T1000 (cell line): ENCODE measurements around the gene ORM2.
"Not testable (repeated sequence)": the region's sequence is repeated elsewhere in the genome, so short reads cannot be mapped to it uniquely, and the experiment has no call there.

Source experiments
- DNase-seq: peaks from one replicate; lab custom pipeline; 2025; ENCODE audit warnings: mixed read lengths; lab: John Stamatoyannopoulos, UW

The ORM2 gene

DNA sequence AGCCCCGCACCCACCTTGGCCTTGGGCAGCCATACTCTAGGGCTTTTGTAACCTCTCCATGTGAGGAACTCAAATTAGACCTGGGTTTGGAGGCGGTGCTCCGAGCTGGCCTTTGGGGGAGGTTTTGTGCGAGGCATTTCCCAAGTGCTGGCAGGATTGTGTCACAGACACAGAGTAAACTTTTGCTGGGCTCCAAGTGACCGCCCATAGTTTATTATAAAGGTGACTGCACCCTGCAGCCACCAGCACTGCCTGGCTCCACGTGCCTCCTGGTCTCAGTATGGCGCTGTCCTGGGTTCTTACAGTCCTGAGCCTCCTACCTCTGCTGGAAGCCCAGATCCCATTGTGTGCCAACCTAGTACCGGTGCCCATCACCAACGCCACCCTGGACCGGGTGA, at the start of gene ORM2:
Gene ORM2 (plus strand): TSS at position 245 of the 398 bp plus-strand sequence. CDS start 36 bp downstream, at position 281.
- DNase-seq, result not testable (repeated sequence)

DNA sequence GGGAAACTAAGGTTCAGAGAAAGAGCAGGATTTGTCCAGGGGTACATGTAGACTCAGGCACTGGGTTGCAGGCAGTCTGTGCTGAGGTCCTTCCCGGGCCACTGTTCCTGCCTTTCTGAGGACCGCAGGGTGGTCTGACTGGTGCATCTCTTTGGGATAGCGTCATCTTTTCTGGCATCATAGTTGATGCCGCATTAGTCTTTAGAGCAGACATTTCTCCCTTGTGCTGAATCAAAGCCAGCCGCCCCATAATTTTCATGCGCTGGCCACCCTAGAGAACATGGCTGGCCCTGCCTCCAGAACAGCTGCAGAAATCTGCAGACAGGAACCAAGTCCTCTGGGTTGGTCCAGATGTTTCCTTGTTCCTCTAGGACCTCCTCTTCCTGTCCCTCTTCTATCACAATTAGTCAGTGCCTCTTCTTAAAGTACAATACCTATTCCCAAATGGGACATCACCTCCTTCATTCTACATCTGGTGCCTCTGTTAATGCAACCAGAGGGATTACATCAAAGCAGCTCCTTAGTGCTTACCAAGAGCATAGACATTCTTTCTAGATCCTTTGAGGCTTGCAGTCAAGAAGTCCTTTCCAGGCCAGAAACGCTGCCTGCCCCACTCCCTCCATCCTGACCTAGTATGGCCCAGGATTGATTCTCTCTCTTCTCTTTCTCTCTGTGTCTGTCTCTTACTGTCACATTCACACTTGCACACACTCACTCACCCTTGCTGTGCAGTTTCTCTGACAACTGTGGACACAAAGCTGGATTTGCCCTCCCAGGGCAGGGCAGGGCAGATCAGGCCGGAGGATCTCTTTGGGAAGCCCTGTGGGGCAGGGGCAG, 48.8 kb upstream of the ORM2 start:
- DNase-seq, result no peak

DNA sequence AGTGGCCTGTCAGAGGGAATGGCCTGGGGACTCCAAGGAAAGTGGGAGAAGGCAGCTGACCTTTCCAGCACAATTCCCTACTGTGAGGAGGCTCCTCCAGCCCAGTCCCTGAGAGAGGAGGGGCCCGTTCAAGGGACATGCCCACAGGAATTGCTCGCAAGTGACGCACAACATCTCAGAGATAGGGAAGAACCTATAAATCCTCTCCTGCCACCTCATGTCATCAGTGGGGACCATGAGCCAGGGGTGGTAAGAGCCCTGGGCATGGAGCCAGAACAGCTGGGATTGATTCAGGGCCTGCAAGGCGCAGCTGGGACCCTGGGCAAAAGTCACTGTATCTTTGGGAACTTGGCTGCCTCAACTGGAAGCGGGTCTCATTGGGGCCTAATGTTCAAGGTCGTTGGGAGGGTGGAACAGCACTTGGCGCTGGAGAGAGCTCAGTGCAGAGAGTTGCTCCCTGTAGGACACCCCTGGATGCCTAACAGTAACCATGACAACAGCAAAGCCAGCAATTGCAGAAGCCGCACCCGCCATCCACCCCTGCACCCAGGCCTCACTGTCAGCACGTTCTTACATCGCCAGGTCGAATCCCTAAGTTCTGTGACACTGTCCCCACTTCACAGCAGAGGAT, 48.1 kb upstream of the ORM2 start:
- peak; percentile 36 for DNase-seq

DNA sequence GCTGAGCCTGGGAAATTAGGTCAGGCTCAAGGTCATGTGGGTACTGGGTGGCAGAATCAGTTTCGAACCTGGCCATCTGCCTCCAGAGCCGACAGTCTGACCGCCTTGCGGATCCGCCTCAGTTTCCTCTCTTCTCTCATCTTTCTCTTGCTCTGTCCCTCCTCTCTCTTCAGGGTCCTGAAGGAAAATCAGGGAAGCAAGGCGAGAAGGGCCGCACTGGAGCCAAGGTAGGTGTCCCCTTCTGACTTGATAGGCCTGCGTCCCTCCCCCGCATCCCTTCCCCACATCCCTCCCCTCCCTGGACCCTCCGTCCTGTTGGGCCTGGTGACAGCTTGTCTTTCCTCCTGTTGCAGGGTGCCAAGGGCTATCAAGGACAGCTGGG, 47.6 kb upstream of the ORM2 start:
- no peak for DNase-seq

DNA sequence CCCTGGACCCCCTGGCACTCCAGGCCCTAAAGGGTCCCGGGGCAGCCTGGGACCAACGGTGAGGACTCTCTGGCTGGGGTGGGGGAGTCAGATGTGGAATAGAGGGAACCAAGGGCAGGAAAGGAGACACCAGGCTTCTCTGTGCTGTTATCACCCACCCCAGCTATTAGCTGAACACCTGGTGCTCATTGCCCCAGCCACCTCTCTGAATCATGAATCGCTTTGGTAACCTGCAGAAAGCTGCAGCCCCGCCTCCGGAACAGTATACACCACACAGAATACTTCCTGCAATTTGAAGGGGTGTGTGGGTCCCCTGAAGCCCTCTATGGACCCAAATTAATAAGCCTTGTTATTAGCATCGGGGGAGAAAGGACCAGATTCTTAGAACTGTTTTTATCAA, 47.2 kb upstream of the ORM2 start:
- no peak for DNase-seq

DNA sequence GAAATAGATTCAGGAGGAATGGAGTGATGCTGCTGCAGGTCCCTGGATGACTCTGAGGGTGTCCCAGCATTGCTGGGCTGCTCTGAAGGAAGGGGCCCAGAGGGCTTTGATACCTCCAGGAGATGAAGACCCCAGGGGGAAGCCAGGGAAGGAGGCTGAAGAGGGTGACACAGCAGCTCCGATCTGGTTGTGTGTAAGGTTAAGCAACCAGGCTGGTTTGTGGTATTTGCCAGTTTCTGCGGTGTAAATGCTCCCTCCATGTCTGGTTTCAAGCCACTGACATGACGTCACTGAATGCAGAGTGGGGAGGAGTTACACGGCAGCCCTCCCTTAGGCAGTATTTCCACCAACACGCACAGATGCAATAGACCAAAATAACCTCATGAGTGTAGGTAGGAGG, 46.7 kb upstream of the ORM2 start:
- peak; percentile 19 for DNase-seq

DNA sequence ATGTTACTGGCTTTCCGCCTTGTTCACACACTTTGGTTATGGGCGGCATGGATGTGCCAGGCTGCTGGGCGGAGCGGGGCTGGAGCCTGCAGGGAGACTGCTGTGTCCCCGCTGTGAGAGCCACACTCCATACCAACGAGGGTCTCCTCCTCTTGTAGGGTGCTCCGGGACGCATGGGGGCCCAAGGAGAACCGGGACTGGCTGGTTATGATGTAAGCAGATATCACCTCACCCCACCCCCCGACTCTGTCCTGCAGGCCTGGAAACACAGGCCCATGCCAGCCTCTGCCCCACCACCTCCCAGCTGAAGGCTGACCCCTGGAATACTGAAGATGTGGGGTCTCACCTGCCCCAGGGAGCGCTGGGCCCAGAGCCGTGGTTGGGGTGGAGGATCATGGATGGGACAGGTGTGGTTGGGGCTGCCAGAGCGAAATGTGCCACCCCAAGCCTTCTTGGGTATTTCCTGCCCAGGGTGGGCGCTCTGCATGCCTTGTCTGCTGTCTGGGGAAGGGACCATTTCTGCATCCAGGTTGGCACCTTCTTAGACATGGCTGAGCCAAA, 46.0 kb upstream of the ORM2 start:
- DNase-seq, result no peak

DNA sequence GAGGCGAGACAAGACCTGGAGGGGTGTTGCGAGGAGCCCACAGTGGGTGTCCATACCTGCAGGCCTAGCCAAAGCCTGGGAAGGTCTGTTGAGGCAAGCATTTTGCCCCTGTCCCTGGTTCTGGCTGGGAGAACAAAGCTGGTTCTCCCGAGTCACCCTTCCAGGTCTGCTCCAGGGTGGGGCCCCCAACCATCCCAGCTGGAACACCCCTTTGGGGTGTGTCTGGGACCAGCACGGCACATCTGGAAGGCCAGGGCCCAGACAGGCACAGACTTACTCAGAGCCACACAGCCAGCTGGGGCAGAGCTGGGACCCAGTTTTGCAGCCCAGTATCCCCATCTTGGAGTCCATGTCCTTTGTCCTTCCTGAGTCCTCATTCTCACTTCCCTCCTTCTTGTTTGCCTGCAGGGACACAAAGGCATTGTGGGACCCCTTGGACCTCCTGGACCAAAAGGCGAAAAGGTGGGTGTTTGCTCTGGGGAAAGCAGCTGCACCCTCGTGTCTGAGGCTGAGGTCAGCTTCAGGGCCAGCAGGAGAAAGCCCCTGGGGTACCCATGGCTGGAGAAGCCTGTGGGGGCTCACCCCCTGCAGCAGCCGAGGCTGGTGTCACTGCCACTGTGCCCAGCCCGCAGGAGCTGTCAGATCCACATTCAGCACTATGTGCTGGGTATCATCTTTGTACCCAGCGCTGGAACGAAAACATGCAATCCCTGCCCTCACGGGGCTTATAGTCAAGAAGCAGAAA, 45.2 kb upstream of the ORM2 start:
- no peak for DNase-seq

DNA sequence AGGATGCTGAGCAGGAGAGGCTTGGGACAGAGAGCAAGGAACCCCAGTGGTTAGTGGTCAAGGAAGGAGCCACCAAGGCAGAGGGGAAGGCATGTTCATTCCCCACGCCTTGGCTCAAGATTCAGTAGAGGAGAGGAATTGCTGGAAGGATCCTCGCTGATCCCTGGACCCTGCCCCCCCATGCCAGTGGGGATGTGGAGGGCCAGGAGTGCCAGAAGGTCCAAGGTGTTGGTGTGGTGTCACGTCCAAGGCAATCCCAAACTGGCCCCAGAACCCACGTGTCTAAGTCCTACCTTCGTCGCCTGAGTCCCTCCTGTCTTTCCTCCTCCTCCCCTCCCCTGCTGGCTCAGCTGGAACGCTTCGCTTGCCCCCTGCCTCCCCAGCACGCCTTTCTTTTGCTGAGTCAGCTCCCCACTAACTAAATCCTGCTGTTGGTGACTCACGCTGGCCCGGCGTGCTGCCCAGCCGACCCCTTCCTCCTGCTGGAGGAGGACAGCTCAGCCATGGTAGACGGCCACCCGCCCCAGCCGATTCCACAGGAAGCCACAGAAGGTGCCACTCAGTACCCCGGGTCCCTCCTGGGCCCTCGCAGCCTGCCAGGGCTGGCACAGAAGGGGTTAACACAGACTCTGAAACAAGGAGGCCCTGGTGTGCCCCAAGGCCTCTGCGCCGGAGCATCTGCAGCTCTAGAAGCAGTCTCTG, 44.4 kb upstream of the ORM2 start:
- DNase-seq, result peak; percentile 71

DNA sequence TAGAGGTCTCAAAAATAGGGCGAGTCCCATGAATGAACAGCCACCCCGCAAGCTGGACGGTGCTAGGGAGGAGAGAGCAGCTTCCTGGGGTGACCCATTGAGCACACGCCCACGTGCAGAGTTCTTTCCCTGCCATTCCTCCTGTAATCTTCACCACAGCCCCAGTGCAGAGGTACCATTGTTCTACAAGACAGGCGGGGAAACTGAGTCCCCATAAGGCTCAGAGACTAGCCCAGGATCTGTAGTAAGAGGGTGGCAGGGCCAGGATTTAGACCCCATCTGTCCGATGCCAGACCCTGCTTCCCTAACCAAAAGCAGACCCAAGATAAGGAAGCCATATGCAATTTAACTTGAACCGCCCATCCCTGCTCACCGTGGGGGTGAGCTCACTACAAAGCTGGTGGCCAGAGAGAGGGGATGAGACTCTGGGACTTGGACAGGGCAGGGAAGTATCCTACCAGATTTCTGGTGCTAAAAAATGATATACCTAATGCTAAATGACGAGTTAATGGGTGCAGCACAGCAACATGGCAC, 43.5 kb upstream of the ORM2 start:
- DNase-seq, result no peak

DNA sequence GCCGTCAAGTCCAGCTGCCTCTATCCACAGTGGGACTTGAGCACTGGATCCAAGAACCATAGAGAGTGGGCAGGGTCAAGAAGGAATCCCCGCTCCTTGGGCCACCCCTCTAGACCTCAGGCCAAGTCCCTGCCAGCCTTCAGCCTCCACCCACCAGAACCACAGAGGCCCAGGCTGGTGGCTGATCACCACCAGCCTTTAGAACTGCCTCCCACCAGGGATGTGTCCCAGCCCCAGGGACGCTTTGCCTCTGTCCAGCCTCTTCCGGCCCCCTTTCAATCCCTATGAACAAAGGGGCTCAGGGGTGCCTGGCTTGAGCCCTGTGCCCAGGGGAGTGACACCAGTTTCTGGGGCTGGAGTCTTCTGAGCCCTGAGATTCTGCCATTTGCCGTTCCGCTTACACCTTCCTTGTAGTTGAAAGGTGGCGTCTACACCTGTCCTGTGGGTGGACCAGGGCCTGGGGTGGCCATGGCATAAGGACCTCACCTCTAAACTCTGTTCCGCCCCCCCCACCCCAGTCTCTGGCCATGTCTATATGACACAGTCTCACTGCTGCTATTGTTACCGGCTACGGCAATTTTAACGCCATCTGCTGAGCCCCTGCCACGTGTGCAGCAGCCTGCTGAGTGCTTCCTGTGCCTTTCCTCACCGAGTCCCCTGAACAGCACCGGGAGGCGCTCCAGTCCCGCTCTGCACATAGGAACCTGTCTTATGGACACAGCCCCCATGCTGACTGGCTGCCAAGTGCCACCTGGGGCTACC, 42.5 kb upstream of the ORM2 start:
- DNase-seq, result no peak

DNA sequence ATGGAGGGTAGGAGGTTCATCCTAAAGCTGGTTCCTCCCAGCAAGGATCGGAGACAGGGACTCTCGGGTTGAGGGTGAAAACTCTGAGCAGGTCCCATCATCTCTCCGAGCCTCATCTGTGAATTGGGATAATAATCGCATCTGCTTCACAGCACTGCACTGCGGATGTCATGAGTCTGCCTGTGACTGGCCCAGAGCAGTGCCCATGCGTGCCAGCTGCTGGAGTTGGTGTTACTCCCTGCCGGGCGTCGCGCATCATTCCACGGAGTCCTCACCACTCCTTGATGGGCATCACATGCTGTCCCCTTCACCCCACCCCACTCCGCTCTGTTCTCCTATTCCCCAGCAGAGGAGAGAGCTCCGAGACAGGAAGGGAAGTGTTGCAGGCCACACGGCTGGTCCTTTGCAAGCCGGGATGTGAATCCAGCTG, 41.9 kb upstream of the ORM2 start:
- DNase-seq, result no peak

DNA sequence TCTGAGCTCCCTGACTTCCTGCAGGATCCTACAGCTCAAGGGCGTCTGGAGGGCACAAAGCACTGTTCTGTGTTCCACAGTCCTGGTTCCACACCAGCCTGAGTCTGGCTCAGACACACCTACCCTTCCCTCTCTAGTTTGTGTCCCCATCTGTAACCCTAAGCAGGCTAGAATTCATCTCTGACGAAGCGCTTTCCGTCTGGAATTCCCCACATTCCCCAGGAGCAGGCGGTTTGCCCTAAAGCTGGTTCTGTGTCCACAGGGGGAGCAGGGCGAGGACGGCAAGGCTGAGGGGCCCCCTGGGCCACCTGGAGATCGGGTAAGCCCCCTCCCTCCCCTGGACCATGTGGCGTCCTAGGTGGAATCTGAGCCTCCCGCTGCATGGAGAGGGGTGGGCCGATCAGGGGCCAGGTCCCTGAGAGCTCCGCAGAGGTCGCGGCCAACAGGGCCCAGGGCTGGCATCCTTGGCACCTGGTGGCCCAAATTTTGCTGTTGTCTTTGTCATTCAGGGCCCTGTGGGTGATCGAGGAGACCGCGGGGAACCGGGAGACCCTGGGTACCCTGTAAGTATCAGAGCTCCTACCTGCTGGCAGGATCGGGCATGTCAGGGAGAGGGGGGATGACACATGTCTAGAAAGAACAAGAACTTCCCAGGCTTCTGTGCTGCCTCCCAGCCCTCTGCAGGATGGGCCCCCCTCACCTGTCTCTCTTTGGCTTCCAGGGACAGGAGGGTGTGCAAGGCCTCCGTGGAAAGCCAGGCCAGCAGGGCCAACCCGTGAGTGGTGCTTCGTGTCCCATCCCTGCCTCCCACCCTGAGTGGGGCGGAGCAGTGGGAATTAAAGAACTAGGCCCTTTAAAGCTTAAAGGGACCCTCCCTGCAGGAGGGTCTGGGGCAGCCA, 41.2 kb upstream of the ORM2 start:
- peak; percentile 23 for DNase-seq

DNA sequence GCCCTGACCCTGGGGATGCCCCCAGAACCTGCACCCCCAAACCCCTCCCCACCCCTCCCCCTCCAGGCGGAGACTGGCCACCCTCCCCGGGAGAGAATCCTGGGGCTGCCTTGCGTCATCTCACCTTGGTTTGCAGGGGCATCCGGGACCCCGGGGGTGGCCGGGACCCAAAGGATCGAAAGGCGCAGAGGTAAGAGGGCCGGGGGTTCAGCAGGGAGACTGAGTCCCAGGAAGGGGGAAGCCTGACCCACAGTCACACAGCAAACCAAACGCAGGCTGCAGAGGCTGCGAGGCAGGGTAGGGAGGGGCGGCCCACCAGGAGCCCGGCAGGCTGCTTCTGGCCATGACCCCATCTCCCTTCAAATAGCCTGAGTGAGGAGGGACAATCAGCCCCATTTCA, 40.6 kb upstream of the ORM2 start:
- no peak for DNase-seq

DNA sequence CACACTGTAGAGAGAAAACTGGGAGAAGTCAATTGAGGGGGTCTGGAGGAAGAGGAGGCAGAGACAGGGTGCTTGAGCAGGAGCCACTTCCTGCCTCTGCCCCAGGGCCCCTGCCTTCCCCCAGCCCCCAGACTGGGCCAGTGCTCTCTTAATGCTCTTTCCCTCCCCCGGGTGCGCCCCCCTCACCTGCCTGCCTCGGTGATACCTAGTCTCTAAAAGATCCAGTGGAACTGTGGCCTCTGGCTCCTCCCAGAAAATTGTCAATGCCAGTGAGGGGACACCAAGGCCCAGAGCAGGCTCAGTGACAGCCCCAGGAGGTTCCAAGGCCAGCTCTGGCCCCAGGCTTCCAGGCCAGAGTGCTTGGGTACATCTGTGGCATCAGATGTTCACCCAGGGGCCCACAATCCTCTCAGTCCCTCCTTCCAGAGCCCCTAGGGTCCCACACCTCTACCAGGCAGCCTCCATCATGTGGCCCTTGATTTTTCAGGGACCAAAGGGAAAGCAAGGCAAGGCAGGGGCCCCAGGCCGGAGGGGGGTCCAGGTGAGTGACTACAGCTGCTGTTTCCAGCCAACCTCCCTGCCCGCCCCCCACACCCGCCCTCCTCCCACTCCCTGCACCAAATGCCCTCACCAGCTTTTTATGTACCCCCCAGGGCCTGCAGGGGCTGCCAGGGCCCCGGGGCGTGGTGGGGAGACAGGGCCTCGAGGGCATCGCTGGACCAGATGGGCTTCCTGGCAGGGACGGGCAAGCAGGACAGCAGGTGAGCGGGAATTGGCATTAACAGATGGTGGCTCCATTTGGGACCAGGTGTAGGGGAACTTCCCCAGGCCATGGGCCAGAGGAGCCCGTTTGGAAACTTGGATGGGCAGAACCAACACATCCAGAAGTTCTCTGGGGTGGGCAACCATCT, 39.8 kb upstream of the ORM2 start:
- DNase-seq, result no peak

DNA sequence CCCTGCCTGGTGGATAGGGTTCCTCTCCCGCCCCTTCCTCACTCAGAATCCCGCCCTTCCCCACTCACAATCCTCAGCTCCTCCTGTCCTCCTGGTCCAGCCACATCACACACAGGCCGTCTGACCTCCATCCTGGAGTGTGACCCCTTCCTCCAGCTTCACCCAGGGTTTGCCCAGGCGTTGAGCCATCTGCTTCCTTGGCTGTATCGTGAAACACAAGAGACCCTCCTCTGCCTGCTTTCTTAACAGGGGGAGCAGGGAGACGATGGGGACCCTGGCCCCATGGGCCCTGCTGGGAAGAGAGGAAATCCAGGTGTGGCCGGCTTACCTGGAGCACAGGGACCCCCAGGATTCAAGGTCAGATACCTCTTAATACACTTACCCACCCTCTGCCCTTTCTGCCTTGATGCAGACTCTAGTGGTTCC, 39.1 kb upstream of the ORM2 start:
- no peak for DNase-seq

DNA sequence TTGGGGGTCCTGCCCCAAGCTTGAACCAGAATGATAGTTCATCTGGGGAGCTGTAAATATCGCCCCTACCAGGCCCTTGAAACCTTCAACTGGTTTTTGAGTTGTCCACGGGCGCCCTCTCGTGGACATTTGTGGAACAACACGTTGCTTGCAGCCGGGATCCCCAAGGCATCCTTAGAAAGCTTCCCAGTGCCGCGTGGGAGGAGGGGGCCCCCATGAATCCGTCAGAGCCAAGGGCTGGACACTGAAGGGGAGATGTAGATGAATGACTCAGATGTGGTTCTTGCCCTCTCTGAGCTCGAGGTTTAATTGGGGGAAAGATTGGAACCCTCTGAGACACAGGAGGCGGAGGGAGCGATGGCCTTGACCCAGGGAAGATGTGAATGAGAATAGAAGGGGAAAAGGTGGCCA, 38.6 kb upstream of the ORM2 start:
- peak; percentile 61 for DNase-seq

DNA sequence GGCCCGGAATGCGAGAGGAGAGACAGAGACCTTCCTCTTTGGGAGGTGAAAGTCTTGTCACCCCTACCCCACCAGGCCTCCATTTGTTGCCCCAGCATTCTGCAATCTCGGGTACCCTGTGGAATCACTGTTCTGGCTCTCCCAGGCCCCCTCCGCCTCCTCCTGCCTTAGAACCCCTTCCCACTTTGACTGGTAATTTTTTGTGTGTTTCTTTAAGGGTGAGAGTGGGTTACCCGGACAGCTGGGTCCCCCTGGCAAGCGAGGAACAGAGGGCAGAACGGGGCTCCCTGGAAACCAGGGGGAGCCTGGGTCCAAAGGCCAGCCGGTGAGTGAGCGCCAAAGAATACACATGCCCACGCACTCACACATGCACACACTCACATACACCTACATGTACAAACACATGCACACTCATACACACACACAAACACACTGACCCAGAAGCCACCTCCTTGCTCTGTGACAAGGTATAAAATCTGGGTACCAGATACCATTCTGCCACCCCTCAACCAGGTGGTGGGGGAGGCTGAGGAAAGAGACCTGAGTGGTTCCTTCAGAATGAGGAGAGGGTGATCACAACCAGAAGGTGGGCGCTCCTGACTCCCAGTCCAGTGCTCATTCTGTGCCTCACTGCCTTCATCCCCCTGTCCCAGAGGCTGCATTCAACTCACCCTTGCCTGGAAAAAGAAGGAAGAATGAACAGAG, 37.6 kb upstream of the ORM2 start:
- no peak for DNase-seq
